Measurements from ENCODE around the gene CCDC188.

GRCh38 chr22:20164863-20165262 is 14.0 kb upstream of the CCDC188 start:
- TF ChIP-seq, protein P1, sequence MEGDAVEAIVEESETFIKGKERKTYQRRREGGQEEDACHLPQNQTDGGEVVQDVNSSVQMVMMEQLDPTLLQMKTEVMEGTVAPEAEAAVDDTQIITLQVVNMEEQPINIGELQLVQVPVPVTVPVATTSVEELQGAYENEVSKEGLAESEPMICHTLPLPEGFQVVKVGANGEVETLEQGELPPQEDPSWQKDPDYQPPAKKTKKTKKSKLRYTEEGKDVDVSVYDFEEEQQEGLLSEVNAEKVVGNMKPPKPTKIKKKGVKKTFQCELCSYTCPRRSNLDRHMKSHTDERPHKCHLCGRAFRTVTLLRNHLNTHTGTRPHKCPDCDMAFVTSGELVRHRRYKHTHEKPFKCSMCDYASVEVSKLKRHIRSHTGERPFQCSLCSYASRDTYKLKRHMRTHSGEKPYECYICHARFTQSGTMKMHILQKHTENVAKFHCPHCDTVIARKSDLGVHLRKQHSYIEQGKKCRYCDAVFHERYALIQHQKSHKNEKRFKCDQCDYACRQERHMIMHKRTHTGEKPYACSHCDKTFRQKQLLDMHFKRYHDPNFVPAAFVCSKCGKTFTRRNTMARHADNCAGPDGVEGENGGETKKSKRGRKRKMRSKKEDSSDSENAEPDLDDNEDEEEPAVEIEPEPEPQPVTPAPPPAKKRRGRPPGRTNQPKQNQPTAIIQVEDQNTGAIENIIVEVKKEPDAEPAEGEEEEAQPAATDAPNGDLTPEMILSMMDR (IDR thresholded peaks at IDR 0.05; ENCODE audit: low read depth, low read length), result no peak
- TF ChIP-seq POLR2A (IDR thresholded peaks at IDR 0.05; ENCODE audit: extremely low read depth, insufficient read length), result no peak
- TF ChIP-seq, protein P2, sequence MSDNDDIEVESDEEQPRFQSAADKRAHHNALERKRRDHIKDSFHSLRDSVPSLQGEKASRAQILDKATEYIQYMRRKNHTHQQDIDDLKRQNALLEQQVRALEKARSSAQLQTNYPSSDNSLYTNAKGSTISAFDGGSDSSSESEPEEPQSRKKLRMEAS (IDR thresholded peaks at IDR 0.05; ENCODE audit: low read depth, low read length), result no peak
